ENCODE measurements around the gene RHOBTB1.

DNA sequence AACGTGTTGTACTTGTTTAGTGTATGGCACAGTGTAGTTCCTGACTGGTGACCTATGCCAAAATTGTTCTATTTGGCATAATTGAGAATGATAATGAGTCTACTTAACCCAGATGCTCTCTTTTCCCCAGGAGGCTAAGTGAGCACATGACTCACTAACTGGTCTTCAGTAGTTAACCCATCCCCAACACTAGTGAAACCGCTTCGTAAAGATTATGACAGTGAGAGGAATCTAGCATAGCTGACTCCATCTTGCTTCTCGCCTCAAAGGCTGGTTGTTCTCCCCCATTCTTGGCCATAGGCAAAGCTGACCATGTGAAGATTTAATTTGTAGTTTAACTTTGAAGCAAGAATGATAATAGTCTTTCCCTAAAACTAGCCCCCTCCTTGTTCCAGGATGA is 118.5 kb downstream of the RHOBTB1 start:
- no peak for TF ChIP-seq CTCF (IDR thresholded peaks at IDR 0.05)
- no peak for TF ChIP-seq ZFX (IDR thresholded peaks at IDR 0.05; ENCODE audit: borderline replicate concordance)

Measured in 22Rv1 (cell line).